Measurements from ENCODE around the gene ACER3. TPM values are rescaled to one million over a fixed set of nuclear protein-coding genes. Genes with fewer than 3 reads are reported as not detected.

ACER3 gene
- total and polyA plus RNA-seq, 2 of the 4 experiments (the other 2 are of a cell fraction) = 3.5 to 10.0 TPM

DNA sequence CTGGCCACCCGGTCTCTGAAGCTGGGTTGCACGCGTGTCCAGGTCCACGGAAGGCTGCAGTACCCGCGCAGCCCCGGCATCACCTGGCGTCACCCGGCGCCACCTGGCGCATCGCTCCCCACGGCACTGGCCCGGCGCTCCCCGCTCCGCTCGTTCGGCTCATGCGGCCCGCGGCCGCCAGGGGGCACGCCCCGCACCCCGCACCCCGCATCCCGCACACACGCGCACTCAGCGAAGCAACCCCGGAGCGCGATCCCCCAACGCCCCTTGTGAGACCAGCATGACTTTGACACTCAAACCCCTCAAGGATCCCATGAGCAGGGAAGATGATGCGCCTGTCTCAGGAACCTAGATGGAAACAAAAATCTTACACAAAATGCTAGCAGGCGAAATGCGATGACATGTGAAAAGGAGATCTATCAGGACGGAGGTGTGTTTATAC is 185.4 kb downstream of the ACER3 start:
- Histone ChIP-seq H4K8ac (ENCODE audit: low read depth in 2 of 2, low read length in 2 of 2) (no peak overlapping the region), H3K9ac (ENCODE audit: low read depth, low read length) (no peak overlapping the region), H3K36me3 (ENCODE audit: control insufficient read depth, insufficient read depth, low read length) (no peaks in the 10 kb centered on the region), H2AK5ac (ENCODE audit: low read depth, low read length) (no peak overlapping the region), H3K18ac (ENCODE audit: low read depth, low read length) (no peak overlapping the region), H3K56ac (ENCODE audit: extremely low read depth, insufficient read depth, low read length) (no peak overlapping the region), H3K27me3 (ENCODE audit: control insufficient read depth, insufficient read depth, low read length) (peaks cover 9% of the 10 kb centered on the region), H3K4me1 (ENCODE audit: control insufficient read depth, insufficient read depth, low read length) (no peaks in the 10 kb centered on the region), H3K23ac (ENCODE audit: low read depth, low read length) (no peak overlapping the region), H3K14ac (replicated peaks; ENCODE audit: low read depth, low read length) (no peak overlapping the region), H3K27ac (ENCODE audit: insufficient read depth, low read length) (no peak overlapping the region), H3K9me3 (ENCODE audit: control insufficient read depth, insufficient read depth, low read length) (no peaks in the 10 kb centered on the region), H2BK5ac (ENCODE audit: low read depth, low read length, poor library complexity, severe bottlenecking) (no peak overlapping the region), H3K79me1 (ENCODE audit: low read depth in 1 of 2, low read length in 2 of 2) (no peaks in the 10 kb centered on the region), H3K4me3 (ENCODE audit: insufficient read depth, low read depth, low read length) (peak overlapping the region; percentile 23; the same call in 1 of the 2 replicates), H3K4me2 (ENCODE audit: low read depth, low read length) (peak overlapping the region; percentile 86), H4K20me1 (ENCODE audit: insufficient read depth, low read length) (no peaks in the 10 kb centered on the region), H4K5ac (ENCODE audit: low read depth, low read length) (no peak overlapping the region), H2BK20ac (ENCODE audit: low read depth, low read length) (no peak overlapping the region), H4K91ac (ENCODE audit: insufficient read depth, low read depth, low read length) (no peak overlapping the region), H3K4ac (ENCODE audit: low read depth, low read length) (no peak overlapping the region), H2BK15ac (ENCODE audit: low read depth, low read length) (no peak overlapping the region), H2AK9ac (replicated peaks; ENCODE audit: low read depth, low read length, poor library complexity) (no peak overlapping the region), H2AFZ (replicated peaks; ENCODE audit: low read length, poor library complexity) (peak overlapping the region; percentile 91), H3K9me1 (ENCODE audit: insufficient read depth, low read length) (no peaks in the 10 kb centered on the region), H2BK120ac (ENCODE audit: low read depth, low read length) (no peak overlapping the region)
- intact Hi-C loops (cut with micrococcal nuclease) = loop anchor here (2.0 to 10.0 kb wide), 4 partner anchors 27 to 569 kb away; no protein-coding TSS in a partner anchor
- CTCF ChIA-PET = interaction anchor here (1.0 to 1.9 kb wide), 2 partner anchors 45 to 126 kb away, joined by 4 to 7 read pairs; no protein-coding TSS in a partner anchor
- no TSS peak for BruUV-seq (replicated peaks)
- TF ChIP-seq POLR2A (IDR thresholded peaks at IDR 0.05; ENCODE audit: low read depth, low read length) (no peak), SMC3 (IDR thresholded peaks at IDR 0.05; ENCODE audit: low read depth, low read length) (peak; percentile 53), MXI1 (IDR thresholded peaks at IDR 0.05; ENCODE audit: borderline replicate concordance, low read depth, low read length) (no peak), MAZ (IDR thresholded peaks at IDR 0.05; ENCODE audit: borderline replicate concordance, low read depth, low read length) (no peak), CEBPB (IDR thresholded peaks at IDR 0.05; ENCODE audit: low read depth, low read length) (no peak), RCOR1 (IDR thresholded peaks at IDR 0.05; ENCODE audit: insufficient replicate concordance, low read length) (no peak), CTCF (conservative IDR thresholded peaks at IDR 0.05; ENCODE audit: low read depth, low read length) (peak; percentile 75), RAD21 (IDR thresholded peaks at IDR 0.05; ENCODE audit: low read length) (peak; percentile 49), FOS (IDR thresholded peaks at IDR 0.05; ENCODE audit: low read depth, low read length) (no peak)
- DNase-seq = no peak
- dilution Hi-C loops (cut with HindIII; ENCODE audit: low sequenced_read_pairs, unreplicated experiment) = no loop called here
- ATAC-seq (ENCODE audit: low read depth) = peak; percentile 82
- POLR2A ChIA-PET (ENCODE audit: unreplicated experiment) = no interaction called here
- WGBS, 2 experiments (ENCODE audit: extremely low coverage in 2 of 2, insufficient read length in 1 of 2) = 1% methylated on average over 10 of the region's 39 CpGs; no CpG with 5 or more reads in 1 of the 2 experiments
- in situ Hi-C loops (cut with MboI; ENCODE audit: low sequenced_read_pairs) = loop anchor here (5.0 to 25.0 kb wide), 3 partner anchors 46 to 309 kb away; no protein-coding TSS in a partner anchor
